ENCODE data around the gene HERC6.
"Not testable (repeated sequence)": the region's sequence is repeated elsewhere in the genome, so short reads cannot be mapped to it uniquely, and the experiment has no call there.

Gene HERC6
- total RNA-seq = 28.2 to 51.1 reads per million in 2 donors

DNA sequence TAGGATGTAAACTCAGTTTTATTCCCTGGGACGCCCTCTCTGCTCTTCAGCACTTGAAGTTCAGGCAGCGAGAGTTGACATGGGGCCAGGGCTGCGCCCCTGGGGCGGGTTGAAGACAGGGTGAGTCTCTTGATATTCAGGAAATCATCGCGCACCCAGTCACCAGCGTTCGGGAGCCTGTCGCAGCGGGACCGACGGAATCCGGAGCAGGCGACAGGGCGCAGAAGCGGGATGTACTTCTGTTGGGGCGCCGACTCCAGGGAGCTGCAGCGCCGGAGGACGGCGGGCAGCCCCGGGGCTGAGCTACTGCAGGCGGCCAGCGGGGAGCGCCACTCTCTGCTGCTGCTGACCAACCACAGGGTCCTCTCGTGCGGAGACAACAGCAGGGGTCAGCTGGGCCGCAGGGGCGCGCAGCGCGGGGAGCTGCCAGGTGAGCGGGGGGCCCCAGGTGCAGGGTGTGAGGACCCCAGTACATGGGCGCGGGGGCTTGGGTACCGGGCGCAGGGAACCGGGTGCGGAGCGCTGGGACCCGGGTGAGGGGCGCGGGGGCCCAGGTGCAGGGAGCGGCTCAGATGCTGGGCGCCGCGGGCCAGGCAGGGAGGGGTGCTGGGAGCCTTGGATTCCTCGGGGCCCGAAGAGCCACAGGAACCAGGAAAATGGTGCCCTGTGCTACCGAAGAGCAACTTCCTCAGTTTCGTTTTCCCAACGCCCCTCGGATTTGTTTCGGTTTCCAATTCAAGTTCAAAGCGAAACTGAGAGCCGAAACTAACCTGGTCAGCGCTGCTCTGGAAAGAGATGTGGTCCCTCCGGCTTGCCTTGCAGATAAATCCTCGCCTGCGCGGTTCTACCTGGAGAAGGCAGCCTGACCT, at the start of gene HERC6:
HERC6 (plus strand) TSS at position 162 of the 869 bp plus-strand sequence; CDS start at position 232, 70 bp downstream.
- DNase-seq = peak; percentile 49

DNA sequence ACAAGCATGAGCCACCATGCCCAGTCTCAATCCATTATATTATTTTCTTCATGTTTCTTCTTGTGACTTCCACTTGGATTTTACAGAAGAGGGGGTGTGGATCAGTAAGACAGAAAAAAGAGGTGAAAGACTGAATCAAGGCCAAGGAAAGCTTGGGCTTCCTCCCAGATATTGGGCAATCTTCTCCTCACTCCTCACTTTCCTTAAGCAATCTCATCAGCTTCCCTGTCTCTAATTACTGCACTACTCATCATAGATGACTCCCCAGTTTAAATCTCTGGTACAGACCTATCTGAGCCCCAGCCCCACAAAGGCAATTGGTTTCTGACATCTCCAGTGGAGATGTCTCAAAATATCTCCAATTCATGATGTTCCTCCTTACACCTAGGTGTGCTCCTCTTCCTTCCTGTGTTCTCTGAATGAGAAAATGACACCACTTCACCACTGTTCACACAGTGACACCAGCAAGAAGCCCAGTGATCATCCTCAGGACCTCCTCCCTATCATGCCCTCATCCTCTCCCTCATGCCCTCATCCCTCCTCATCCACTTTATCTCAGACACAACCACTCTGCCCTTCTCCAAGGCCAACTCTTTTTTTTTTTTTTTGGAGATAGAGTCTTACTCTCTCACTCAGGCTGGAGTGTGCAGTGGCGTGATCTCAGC, 44.8 kb upstream of the HERC6 start:
- no peak for DNase-seq

DNA sequence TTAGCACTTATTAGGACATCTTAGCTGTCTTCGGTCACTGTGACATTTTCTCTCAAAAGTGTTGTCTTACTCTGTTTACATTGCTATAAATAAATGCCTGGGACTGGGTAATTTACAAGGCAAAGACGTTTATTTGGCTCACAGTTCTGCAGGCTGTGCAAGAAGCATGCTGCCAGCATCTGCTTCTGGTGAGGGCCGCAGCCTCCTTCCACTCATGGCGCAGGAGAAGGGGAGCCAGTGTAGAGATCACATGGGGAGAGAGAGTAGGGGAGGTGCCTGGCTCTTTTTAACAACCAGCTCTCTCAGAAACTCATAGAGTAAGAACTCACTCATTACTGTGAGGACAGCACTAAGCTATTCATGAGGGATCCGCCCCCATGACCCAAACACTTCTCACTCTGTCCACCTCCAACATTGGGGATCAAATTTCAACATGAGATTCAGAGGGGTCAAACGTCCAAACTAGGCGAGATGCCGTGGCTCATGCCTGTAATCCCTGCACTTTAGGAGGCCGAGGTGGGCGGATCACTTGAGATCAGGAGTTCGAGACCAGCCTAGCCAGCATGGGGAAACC, 43.5 kb upstream of the HERC6 start:
- no peak for DNase-seq

DNA sequence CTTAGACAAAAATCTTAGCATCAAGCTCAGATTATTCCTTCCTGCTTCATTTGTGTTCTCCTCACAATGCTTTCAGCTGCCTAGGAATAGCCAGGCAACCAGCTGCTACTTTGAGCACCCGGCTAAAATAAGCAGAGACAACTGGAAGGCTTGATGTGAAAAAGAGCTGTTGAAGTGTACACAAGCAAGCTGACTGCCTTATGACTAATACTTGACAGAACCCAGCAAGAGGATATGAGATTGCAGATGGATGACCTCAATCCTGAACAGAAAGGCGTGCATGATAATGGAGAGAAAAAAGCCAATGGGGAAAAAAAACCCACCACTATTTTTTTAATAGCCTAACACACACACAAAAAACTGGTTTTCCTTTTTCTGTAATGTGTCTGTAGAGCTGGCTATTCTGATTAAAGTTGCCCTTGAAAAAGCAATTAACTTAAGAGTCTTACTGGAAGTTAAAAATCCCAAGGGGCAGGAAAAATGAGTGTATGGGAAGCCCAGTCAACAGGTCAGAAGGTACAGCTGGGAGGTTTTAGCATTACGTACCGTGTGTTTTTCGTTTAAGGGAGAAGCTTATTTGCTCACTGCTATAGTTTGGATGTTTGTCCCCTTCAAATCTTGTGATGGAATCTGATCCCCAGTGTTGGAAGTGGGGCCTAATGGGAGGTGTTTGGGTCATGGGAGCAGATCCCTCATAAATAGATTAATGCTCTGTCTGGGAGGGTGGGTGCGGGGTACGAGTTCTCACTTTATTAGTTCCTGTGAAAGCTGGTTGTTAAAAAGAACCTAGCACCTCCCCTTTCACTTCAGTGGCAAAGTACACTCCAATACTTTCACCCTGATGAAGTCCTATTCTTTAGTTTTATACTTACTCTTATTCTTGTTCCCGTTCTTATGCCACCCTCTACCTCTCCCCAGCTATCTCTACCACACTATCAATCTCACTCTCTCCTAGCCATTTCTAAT, 37.1 kb upstream of the HERC6 start:
- no peak for DNase-seq

DNA sequence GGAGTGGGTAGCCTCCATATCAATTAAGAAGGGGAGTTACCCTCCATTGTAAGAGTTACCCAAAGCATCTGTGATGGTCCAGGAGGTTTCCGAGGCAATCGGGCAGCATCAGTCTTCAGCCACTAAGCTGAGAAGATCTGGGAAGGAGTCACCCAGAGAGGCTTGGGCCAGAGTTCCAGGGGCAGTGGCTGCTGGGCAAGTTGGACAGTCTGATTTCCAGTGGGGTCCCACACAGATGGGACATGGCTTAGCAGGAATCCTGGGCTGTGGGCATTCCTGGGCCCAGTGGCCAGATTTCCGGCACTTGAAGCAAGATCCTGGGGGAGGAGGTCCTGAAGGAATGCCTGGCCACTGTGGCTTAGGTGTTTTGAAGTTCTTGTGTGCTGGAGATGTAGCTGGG, 31.8 kb upstream of the HERC6 start:
- not testable (repeated sequence) for DNase-seq

DNA sequence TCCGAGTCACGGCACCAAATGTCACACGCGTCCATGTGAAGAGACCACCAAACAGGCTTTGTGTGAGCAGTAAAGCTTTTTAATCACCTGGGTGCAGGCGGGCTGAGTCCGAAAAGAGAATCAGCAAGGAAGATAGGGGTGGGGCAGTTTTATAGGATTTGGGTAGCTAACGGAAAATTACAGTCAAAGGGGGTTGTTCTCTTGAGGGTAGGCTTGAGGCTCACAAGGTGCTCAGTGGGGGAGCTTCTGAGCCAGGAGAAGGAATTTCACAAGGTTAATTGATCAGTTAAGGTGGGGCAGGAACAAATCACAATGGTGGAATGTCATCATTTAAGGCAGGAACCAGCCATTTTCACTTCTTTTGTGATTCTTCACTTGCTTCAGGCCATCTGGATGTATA, 29.9 kb upstream of the HERC6 start:
- not testable (repeated sequence) for DNase-seq

GRCh38 chr4:88350786-88351185, 27.9 kb upstream of the HERC6 start:
- no peak for DNase-seq

GRCh38 chr4:88352062-88352740, 26.5 kb upstream of the HERC6 start:
- DNase-seq = no peak

- DNase-seq = no peak
Measured at GRCh38 chr4:88353324-88353723, 25.3 kb upstream of the HERC6 start.

GRCh38 chr4:88356771-88357170, 21.9 kb upstream of the HERC6 start:
- DNase-seq = no peak

- DNase-seq = no peak
Measured at GRCh38 chr4:88357262-88357661, 21.4 kb upstream of the HERC6 start.

GRCh38 chr4:88359558-88359957, 19.1 kb upstream of the HERC6 start:
- no peak for DNase-seq

GRCh38 chr4:88360256-88360655, 18.4 kb upstream of the HERC6 start:
- no peak for DNase-seq

GRCh38 chr4:88360791-88361190, 17.9 kb upstream of the HERC6 start:
- DNase-seq = no peak

- DNase-seq = not testable (repeated sequence)
Measured at GRCh38 chr4:88361217-88361773, 17.4 kb upstream of the HERC6 start.

DNA sequence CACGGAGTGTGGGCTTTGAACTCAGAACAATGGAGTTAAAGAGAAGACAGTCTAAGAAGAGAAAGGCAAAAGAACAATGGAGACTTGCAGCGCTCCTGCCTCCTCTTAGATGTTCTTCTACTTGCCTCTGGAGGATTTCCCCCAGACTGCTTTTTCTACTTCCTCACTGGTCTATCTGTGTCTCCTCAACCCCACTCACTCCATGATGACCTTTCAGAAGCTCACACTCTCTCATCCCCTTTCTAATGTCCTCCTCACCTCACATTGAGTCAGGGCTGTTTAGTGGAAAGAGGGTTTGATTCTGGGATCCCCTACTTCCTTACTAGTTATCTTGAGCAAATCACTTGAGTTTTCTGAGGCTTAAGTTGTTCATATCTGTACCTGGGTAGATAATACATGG, 12.2 kb upstream of the HERC6 start:
- DNase-seq = no peak

- no peak for DNase-seq
Measured at GRCh38 chr4:88367826-88368225, 10.8 kb upstream of the HERC6 start.

GRCh38 chr4:88369180-88369812, 9.4 kb upstream of the HERC6 start:
- DNase-seq = not testable (repeated sequence)

GRCh38 chr4:88381123-88381522, 2.5 kb downstream of the HERC6 start:
- DNase-seq = no peak

DNA sequence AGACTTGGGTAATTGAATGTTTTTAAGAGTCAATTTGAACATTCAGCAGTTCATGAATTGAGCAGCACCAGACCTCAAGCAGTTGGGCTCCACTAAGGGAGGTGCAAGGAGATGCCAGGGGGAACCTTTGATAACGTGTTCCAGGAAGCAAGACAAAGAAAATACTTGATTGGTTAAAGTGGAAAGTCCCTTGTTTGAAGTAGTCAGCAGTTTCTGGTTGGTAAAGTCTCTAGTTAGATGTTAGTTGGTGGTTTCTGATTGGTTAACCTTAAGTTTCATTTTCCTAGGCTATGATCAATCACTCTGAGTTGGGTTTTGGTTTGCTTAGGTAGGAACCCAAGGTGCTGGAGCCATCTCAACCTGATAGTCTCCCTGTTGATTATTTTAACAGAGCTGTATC, 4.0 kb downstream of the HERC6 start:
- peak; percentile 20 for DNase-seq

DNA sequence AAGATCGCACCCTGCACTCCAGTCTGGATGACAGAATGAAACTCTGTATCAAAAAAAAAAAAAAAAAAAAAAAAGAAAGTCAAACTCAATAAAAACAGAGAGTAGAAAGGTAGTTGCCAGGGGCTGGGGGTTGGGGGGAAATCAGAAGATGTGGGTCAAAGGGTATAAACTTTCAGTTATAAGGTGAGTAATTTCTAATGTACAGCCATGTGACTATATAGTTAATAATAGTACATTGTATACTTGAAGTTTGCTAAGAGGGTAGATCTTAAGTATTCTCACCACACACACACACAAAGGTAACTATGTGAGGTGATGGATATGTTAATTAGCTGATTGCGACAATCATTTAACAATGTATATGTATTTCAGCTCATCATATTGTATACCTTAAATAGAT, 11.5 kb downstream of the HERC6 start:
- no peak for DNase-seq
